Suprapubic skin (tissue), 4 donors: ENCODE measurements around the gene PCDHA1.

Experiments used
- CTCF ChIP-seq, 2 donors: fragments of 200-600 bp in 1 of 2; fragments of 450-650 bp in 1 of 2; sonication (generic) in 1 of 2; IDR thresholded peaks; one replicate each; pipeline ENCODE4 v1.5.1; 2016 to 2019; ENCODE audit warnings: antibody characterized with exemption in 2 of 2, mild to moderate bottlenecking in 1 of 2, moderate library complexity in 1 of 2
- EP300 ChIP-seq: sonication (generic); formaldehyde crosslinking; IDR thresholded peaks from one replicate; pipeline ENCODE4 v1.6.1; 2017; ENCODE audit warnings: antibody characterized with exemption
- POLR2A ChIP-seq, 2 donors: fragments of 450-650 bp; IDR thresholded peaks; one replicate each; pipeline ENCODE4 v1.6.1; 2017; ENCODE audit warnings: antibody characterized with exemption in 2 of 2, mild to moderate bottlenecking in 2 of 2, moderate library complexity in 2 of 2
- POLR2AphosphoS5 ChIP-seq, 3 donors: sonication (generic); formaldehyde crosslinking; IDR thresholded peaks; one replicate each; pipeline ENCODE4 v1.6.1; 2017; ENCODE audit warnings: antibody characterized with exemption in 3 of 3

GRCh38 chr5:140764177-140764973 is 21.6 kb upstream of the PCDHA1 start:
- TF ChIP-seq POLR2A (IDR thresholded peaks at IDR 0.05) (no peak), POLR2AphosphoS5 (IDR thresholded peaks at IDR 0.05) (no peak), CTCF (IDR thresholded peaks at IDR 0.05) (no peak), EP300 (no peak)
